Measurements from ENCODE around the gene FSHR.

Gene FSHR

GRCh38 chr2:49029406-49029805, 124.9 kb downstream of the FSHR start:
- no peak for DNase-seq

DNA sequence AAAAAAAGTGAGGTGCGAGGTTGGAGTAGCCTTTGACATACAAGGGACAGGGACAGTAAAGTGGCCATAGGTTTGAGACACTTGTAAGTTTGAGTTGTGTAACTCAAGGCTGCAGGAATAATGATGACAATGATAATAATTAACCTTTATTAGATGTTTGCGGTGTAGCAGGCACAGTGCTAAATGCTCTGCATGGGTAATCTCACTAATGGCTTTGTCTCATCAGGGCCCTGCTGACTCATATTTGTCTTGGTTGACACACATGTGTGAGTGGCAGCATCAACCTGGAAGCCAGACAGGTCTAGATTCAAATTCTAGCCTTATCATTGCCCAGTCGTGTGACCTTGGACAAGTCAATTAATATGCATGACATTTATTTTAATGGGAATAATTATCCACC, 126.2 kb downstream of the FSHR start:
- no peak for DNase-seq

- DNase-seq = no peak
Measured at GRCh38 chr2:49026706-49027105, 127.6 kb downstream of the FSHR start.

DNA sequence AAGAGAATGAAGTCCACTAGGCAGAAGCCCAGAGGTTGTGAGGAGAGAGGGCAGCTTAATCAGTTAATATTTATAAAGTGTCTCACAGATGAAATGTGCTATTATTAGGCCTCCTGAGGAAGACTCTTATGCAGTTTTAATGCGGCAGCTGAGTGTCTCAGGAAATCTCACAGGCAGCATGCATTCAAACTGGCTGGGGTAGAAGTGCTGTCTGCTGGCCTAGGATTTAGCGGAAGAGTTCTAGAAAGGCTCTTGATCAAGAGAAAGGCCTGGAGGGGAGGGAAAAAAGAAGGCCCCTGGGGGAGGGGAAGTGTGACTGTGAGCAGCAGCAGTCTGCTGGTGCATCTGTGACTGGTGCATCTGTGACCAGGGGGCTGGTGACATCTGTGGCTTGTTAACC, 133.0 kb downstream of the FSHR start:
- no peak for DNase-seq

GRCh38 chr2:49005261-49005660, 149.1 kb downstream of the FSHR start:
- no peak for DNase-seq

DNA sequence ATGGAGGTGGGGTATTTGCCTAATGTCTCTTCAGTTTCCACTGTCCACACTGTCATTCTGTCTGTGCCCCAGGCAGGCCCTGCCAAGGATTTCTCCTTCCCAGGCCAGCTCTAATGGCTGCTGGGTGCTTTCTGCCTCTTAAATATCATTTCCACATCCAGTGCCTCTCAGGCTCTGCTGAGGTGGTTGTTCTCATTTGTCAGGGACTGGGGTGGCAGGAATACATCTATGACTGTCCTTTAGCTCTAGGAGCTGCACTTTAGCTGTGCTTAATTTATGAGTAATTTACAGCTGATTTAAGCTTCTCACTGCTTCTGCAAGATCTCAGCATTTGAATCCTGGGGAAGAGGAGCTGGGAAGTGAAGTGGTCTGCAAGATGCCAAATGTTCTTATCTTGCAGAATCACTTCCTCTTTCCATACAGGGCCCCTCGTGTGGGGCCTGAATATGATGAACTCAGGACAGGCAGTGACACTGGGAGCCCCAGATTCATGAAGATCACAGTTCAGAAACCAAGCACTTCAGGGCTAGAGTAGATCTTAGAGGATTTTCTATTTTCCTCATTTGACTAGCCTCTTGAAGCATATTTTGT, 150.2 kb downstream of the FSHR start:
- no peak for DNase-seq

- no peak for DNase-seq
Measured at GRCh38 chr2:49003201-49003600, 151.1 kb downstream of the FSHR start.

DNA sequence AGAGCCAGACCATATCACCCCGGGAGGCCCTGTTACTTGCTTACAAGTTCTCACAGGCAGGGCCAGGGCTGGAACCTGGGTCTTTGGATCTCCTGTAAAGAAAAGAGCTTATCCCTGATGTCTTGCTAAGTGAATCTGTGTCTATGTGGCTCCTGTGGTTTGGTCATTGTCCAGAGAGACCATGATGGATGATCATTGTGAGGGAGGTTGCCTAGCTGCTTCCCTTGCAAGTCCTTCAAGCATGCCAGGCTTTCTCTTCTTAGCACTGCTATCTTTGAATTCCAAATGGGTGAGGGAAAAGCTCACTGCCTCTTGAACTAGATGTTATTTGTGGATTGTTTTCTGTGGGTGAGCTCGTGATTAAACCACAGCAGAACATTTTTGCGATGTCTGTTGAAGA, 151.6 kb downstream of the FSHR start:
- DNase-seq = no peak

- DNase-seq = no peak
Measured at GRCh38 chr2:49000695-49001094, 153.6 kb downstream of the FSHR start.

GRCh38 chr2:48998449-48998848, 155.9 kb downstream of the FSHR start:
- DNase-seq = no peak

DNA sequence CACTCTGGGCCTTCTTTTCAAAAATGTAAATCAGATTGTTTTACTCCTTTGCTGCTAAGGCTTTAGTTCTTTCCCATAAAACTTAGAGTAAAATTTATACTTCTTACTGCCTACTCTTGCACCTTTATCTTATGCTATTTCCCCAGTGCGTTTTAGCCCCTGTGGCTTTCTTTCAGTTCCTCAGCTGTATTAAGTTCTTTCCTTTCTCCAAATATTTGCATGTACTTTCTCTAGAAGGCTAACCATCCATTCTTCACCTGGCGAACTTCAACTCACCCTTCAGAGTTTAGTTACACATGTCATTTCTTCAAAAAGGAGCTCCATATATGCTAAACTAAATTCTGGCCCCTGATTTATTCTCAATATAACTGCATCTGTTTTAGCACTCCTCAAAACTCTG, 160.7 kb downstream of the FSHR start:
- DNase-seq = no peak

- no peak for DNase-seq
Measured at GRCh38 chr2:48991415-48992131, 162.7 kb downstream of the FSHR start.

GRCh38 chr2:48984922-48985321, 169.4 kb downstream of the FSHR start:
- DNase-seq = no peak

- DNase-seq = no peak
Measured at GRCh38 chr2:48983551-48983950, 170.8 kb downstream of the FSHR start.

GRCh38 chr2:48982887-48983435, 171.4 kb downstream of the FSHR start:
- DNase-seq = no peak

DNA sequence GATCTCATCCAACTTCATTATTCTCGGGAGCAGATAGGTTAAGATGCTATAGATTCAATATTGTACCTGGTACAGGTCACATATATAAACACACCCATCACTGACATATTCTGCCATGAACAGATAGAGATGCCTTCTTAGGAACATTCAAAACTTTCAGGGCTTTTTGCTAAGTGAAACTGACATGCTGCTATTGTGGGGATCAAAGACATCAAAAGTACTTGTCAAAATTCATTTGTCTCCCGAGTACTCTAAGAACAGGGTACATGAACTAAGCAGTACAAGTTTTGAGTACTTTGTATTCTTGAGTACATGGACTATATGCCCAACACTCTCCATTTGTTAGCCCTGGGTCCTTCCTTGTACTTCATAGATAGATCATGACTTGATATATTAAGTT, 173.5 kb downstream of the FSHR start:
- no peak for DNase-seq

GRCh38 chr2:48979691-48980090, 174.6 kb downstream of the FSHR start:
- no peak for DNase-seq

- DNase-seq = no peak
Measured at GRCh38 chr2:48978131-48978530, 176.2 kb downstream of the FSHR start.

DNA sequence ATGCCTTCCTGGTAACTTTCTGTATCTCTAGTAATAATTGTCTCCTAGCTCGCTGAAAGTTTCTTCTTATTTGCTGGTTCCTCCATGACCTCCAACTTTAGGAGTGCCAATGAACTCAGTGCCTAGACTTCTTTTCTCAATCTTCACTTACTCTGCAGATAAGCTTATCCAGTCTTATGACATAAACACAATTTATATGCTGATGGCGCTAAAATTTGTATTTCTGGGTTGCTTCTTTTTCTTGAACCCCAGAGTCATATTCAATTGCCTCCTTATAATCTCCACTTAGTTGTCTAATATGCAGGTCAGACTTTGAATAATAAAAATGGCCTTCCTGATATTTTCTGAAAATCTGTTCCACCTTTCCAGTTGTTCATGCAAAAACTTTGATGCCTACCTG, 182.5 kb downstream of the FSHR start:
- no peak for DNase-seq

DNA sequence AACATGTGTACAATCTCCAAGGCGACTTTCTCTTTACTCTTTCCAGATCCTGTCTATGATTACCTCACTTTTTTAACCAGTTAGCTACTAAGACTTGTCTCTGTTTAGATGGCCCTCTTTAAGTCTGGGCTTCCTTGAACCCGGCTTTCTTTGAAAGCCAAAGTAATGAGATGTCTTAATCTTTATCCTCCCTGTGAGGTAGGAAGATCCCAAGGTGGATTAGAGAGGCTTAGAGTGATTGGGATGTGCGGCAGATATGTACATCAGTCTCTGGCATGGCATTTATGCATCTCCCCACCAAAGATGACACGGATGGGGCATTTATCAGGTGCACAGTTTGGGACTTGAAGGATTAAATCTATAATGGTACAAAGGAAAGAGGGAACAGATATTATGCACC, 186.3 kb downstream of the FSHR start:
- no peak for DNase-seq

DNA sequence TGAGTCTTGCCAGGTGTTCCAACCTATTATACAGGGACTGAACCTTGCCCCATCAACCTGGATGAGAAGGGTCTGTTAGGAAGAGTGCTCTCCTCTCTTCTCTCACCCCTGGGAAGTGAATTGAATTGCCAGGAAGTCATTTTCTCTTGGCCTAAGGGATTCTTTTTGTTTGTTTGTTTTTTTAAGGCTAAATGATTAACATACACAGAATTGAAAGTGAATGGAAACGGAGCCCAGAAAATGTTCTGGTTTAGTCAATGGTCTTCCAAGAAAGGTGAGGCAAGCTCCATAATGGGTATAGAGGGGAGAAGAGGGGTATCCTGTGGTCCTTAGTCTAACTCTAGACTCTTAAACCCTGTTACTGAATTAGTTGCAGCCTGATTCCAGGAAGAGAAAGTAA, 189.1 kb downstream of the FSHR start:
- DNase-seq = no peak

GRCh38 chr2:48961009-48961408, 193.3 kb downstream of the FSHR start:
- DNase-seq = no peak

DNA sequence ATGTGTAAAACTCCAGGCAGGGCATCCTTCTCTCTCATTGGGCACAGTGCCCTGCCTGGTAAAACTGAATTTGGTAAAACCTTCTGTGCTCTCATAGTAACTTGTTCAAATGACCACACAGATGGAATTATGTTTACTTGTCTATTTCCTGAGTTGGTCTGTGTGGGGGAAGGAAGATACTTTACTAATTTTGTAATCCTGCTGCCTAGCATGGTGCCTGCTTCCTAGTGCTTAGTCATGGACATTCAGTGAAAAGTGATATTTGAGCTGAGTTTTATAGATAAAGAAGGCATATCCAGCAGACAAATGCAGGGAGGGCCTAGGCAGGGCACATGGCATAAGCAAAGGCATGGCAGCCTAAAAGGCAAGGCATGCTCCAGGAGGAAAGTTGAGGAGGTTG, 199.4 kb downstream of the FSHR start:
- DNase-seq = no peak

GRCh38 chr2:48954311-48954710, 200.0 kb downstream of the FSHR start:
- DNase-seq = no peak

DNA sequence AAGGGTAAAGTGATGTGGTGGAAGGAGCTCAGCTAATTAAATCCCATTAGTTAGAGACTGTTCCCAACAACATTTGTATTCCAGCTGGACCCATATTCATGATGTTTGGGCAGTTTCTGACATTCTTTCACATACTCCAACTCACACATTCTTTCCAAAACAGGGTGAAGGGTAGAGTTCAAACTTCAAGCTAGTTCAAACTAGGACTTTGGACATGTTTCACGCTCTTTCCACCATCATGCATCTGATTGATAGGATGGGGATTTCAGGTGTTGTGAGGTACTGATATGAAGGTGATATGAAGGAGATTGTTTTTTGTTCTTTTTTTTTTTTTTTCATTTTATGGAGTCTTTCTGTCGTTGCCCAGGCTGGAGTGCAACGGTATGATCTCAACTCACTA, 201.7 kb downstream of the FSHR start:
- no peak for DNase-seq

All from NCI-H2171 treated with DMSO at 0.1 percent for 48 hours (cell line).